B cell (primary cell): ENCODE data around the gene PLPP4. TPM values are rescaled to one million over a fixed set of nuclear protein-coding genes. Genes with fewer than 3 reads are reported as not detected.

Experiments
- ATAC-seq: fragments of 200-7000 bp; cut with Tn5 transposase; one replicate; pipeline ENCODE4 v1.10.0; 2021; ENCODE audit warnings: low read depth, mild to moderate bottlenecking, moderate number of reproducible peaks, moderate library complexity
- CTCF ChIA-PET: fragments of 350-600 bp; sonication (Branson Sonifier 250); formaldehyde crosslinking; loops from one replicate; lab custom pipeline; 2021; ENCODE audit warnings: antibody characterized with exemption, inconsistent platforms; lab: Charles Lee
- POLR2A ChIA-PET: fragments of 350-600 bp; sonication (Branson Sonifier 250); formaldehyde crosslinking; loops from one replicate; lab custom pipeline; 2021; ENCODE audit warnings: antibody characterized with exemption; lab: Charles Lee
- DNase-seq: peaks from one replicate; pipeline ENCODE4 v3.0.0; 2013
- H2AFZ ChIP-seq: 2 replicates; pipeline ENCODE4 v1.6.1; 2012; ENCODE audit warnings: mild to moderate bottlenecking, low read depth, low read length; ENCODE audit not compliant: insufficient read depth, poor library complexity, severe bottlenecking
- H3K27ac ChIP-seq, 2 donors: 1 replicate in 1 of 2; 2 replicates in 1 of 2; pipeline ENCODE4 v1.5.1; 2012 to 2013; ENCODE audit warnings: low read length in 2 of 2, mild to moderate bottlenecking in 2 of 2, moderate library complexity in 1 of 2
- H3K27me3 ChIP-seq, 4 experiments: fragments of 200-600 bp in 1 of 4; sonication (generic) in 1 of 4; replicated peaks in 1 of 4; 1 replicate in 2 of 4; 2 replicates in 2 of 4; pipeline versions ENCODE4 v1.6.1 to v1.7.0; 2013 to 2016; ENCODE audit warnings: low read length in 3 of 4, mild to moderate bottlenecking in 2 of 4, mixed read lengths in 1 of 4, moderate library complexity in 1 of 4; ENCODE audit not compliant: insufficient read depth in 4 of 4, control insufficient read depth in 3 of 4; ENCODE audit errors: control extremely low read depth in 1 of 4
- H3K36me3 ChIP-seq, 2 experiments: replicated peaks in 1 of 2; 1 replicate in 1 of 2; 2 replicates in 1 of 2; pipeline versions ENCODE4 v1.6.1 to v1.7.1; 2013; ENCODE audit warnings: low read length in 1 of 2; ENCODE audit not compliant: insufficient read depth in 2 of 2, control insufficient read depth in 1 of 2; ENCODE audit errors: control extremely low read depth in 1 of 2, extremely low read depth in 1 of 2
- H3K4me1 ChIP-seq, 2 donors: fragments of 200-600 bp in 1 of 2; sonication (generic) in 1 of 2; 1 replicate in 1 of 2; 2 replicates in 1 of 2; pipeline versions ENCODE4 v1.5.1 to v1.6.1; 2013 to 2017; ENCODE audit warnings: low read length in 2 of 2; ENCODE audit not compliant: control insufficient read depth in 2 of 2, insufficient read depth in 2 of 2
- H3K4me2 ChIP-seq: replicated peaks from 2 replicates; pipeline ENCODE3; 2012; ENCODE audit warnings: mild to moderate bottlenecking, low read depth, low read length; ENCODE audit not compliant: poor library complexity, severe bottlenecking
- H3K4me3 ChIP-seq, 5 experiments: fragments of 200-600 bp in 1 of 5; sonication (generic) in 1 of 5; 1 replicate in 3 of 5; 2 replicates in 2 of 5; pipeline versions ENCODE4 v1.5.1 to v1.7.0; 2011 to 2016; ENCODE audit warnings: low read length in 4 of 5, mild to moderate bottlenecking in 4 of 5, low read depth in 2 of 5, control low read depth in 1 of 5, moderate library complexity in 1 of 5; ENCODE audit not compliant: insufficient read depth in 1 of 5; ENCODE audit errors: control extremely low read depth in 1 of 5, extremely low read depth in 1 of 5
- H3K79me2 ChIP-seq: fragments of 200-600 bp; sonication (generic); one replicate; pipeline ENCODE4 v1.6.0; 2016; ENCODE audit warnings: low read length; ENCODE audit not compliant: control insufficient read depth, insufficient read depth
- H3K9ac ChIP-seq: fragments of 200-600 bp; sonication (generic); 2 replicates; pipeline ENCODE4 v1.6.1; 2017; ENCODE audit warnings: mild to moderate bottlenecking, low read length, moderate library complexity
- H3K9me3 ChIP-seq, 3 donors: one replicate each; pipeline versions ENCODE4 v1.6.1 to v1.7.1; 2013; ENCODE audit warnings: low read length in 2 of 3; ENCODE audit not compliant: control insufficient read depth in 2 of 3, insufficient read depth in 1 of 3; ENCODE audit errors: control extremely low read depth in 1 of 3
- H4K20me1 ChIP-seq: 2 replicates; pipeline ENCODE4 v1.6.0; 2012; ENCODE audit warnings: mild to moderate bottlenecking, low read length; ENCODE audit not compliant: insufficient read depth, control insufficient read depth, poor library complexity, severe bottlenecking
- H3K27ac Mint-ChIP-seq: one replicate; pipeline ENCODE4 v1.8.0; 2021; ENCODE audit warnings: mixed read lengths
- H3K27me3 Mint-ChIP-seq: one replicate; pipeline ENCODE4 v1.8.0; 2021; ENCODE audit warnings: mixed read lengths
- H3K4me1 Mint-ChIP-seq: one replicate; pipeline ENCODE4 v1.8.0; 2021; ENCODE audit warnings: mixed read lengths
- H3K4me3 Mint-ChIP-seq: one replicate; pipeline ENCODE4 v1.8.0; 2021; ENCODE audit warnings: mixed read lengths
- H3K9me3 Mint-ChIP-seq: one replicate; pipeline ENCODE4 v1.8.0; 2022; ENCODE audit warnings: mixed read lengths; ENCODE audit not compliant: insufficient read depth
- CTCF ChIP-seq: fragments of 200-600 bp; IDR thresholded peaks from one replicate; pipeline ENCODE4 v1.8.0; 2022; ENCODE audit warnings: antibody characterized with exemption, mild to moderate bottlenecking
- EZH2 ChIP-seq: IDR thresholded peaks from 2 replicates; pipeline ENCODE4 v1.6.1; 2012; ENCODE audit warnings: borderline replicate concordance, low read depth, mild to moderate bottlenecking, moderate library complexity, low read length; ENCODE audit not compliant: insufficient read depth, poor library complexity, severe bottlenecking
- WGBS: methylation state at CpG from one replicate; pipeline ENCODE4 v1.1.5; 2013; ENCODE audit warnings: missing lambda C conversion rate; ENCODE audit not compliant: insufficient coverage; 5-methylcytosine and 5-hydroxymethylcytosine counted together
- intact Hi-C: fragments of 100-400 bp; cut with micrococcal nuclease; formaldehyde crosslinking; loops from one replicate; pipeline ENCODE4 v1.10.0; 2022
- polyA plus RNA-seq: library from polyadenylated mRNA; depleted of rRNA; stranded (reverse); fragments of >200 nt; gene quantifications from 2 replicates; pipeline ENCODE4 v1.2.3, GENCODE V29; 2012
- total RNA-seq, 2 donors: library from RNA; stranded (reverse); fragments of 120-200 nt in 1 of 2; gene quantifications; 1 replicate in 1 of 2; 2 replicates in 1 of 2; pipeline versions ENCODE4 v1.2.3 to v1.2.4, GENCODE V29; 2013 to 2022

The PLPP4 gene
- total and polyA plus RNA-seq, 2 donors (not counting 1 experiment from before 2014, with no cell fraction given) = not detected

GRCh38 chr10:120428754-120429153 is 28.3 kb upstream of the PLPP4 start:
- intact Hi-C loops = no loop called here
- H3K27me3 ChIP-seq = peaks cover 0 to 2% (median 0%) of the 10 kb centered on the region in 4 experiments
- Mint-ChIP-seq H3K27ac (no peak overlapping the region), H3K9me3 (no peaks in the 10 kb centered on the region), H3K27me3 (peaks cover 31% of the 10 kb centered on the region), H3K4me1 (no peaks in the 10 kb centered on the region), H3K4me3 (no peak overlapping the region)
- no peak overlapping the region for H3K9ac ChIP-seq
- no peaks in the 10 kb centered on the region for H3K4me1 ChIP-seq
- H3K79me2 ChIP-seq = no peaks in the 10 kb centered on the region
- no peaks in the 10 kb centered on the region for H3K36me3 ChIP-seq
- H3K27ac ChIP-seq = no peak overlapping the region
- TF ChIP-seq EZH2 = no peak
- TF ChIP-seq CTCF = no peak
- ChIA-PET CTCF (no interaction called here), POLR2A (no interaction called here)
- DNase-seq = no peak
- no peak overlapping the region for H3K4me3 ChIP-seq
- no peak overlapping the region for H2AFZ ChIP-seq
- no peaks in the 10 kb centered on the region for H3K9me3 ChIP-seq
- no peak overlapping the region for H3K4me2 ChIP-seq
- no peak for ATAC-seq
- WGBS = 85% methylated on average over 4 of the region's 5 CpGs
- H4K20me1 ChIP-seq = no peaks in the 10 kb centered on the region

- Histone ChIP-seq H4K20me1 (no peaks in the 10 kb centered on the region), H3K9me3 (no peaks in the 10 kb centered on the region), H3K36me3 (no peaks in the 10 kb centered on the region), H3K79me2 (no peaks in the 10 kb centered on the region), H3K4me2 (no peak overlapping the region), H3K9ac (no peak overlapping the region), H2AFZ (no peak overlapping the region), H3K27ac (no peak overlapping the region), H3K4me1 (no peaks in the 10 kb centered on the region), H3K27me3 (peaks cover 0 to 2% (median 0%) of the 10 kb centered on the region in 4 experiments), H3K4me3 (no peak overlapping the region)
- CTCF ChIA-PET = no interaction called here
- ATAC-seq (no peak), DNase-seq (no peak)
- no peaks in the 10 kb centered on the region for H3K9me3 Mint-ChIP-seq
- 50% methylated on average over 2 of the region's 5 CpGs for WGBS
- peaks cover 28% of the 10 kb centered on the region for H3K27me3 Mint-ChIP-seq
- TF ChIP-seq CTCF (no peak), EZH2 (no peak)
- POLR2A ChIA-PET = no interaction called here
- H3K27ac Mint-ChIP-seq = no peak overlapping the region
- intact Hi-C loops = no loop called here
- no peaks in the 10 kb centered on the region for H3K4me1 Mint-ChIP-seq
- no peak overlapping the region for H3K4me3 Mint-ChIP-seq
These were observed 27.6 kb upstream of the PLPP4 start for GRCh38 chr10:120429395-120429794.
